H1 (cell line): ENCODE results near the gene LCN9. TPM values are rescaled to one million over a fixed set of nuclear protein-coding genes. Genes with fewer than 3 reads are reported as not detected.

Experiments used
- CTCF ChIA-PET: fragments of 300-600 bp; sonication (Branson Sonifier 250); formaldehyde crosslinking; loops from one replicate; lab custom pipeline; 2021; ENCODE audit not compliant: partially characterized antibody; lab: Charles Lee
- POLR2A ChIA-PET: fragments of 300-600 bp; sonication (Branson Sonifier 250); formaldehyde crosslinking; loops from one replicate; lab custom pipeline; 2021; ENCODE audit warnings: inconsistent platforms; ENCODE audit not compliant: partially characterized antibody; lab: Charles Lee
- DNase-seq, 2 experiments: peaks; one replicate each; pipeline versions ENCODE4 v3.0.0 to v3.0.0-alpha.2; 2010 to 2022; ENCODE audit warnings: low spot score in 2 of 2, low read depth in 1 of 2, mixed read lengths in 1 of 2
- FAIRE-seq: peaks from 2 replicates; lab custom pipeline; 2011; peaks lifted over from hg19 to GRCh38; lab: Jason Lieb, UNC
- H2AFZ ChIP-seq: 2 replicates; pipeline ENCODE4 v1.8.1; 2012; ENCODE audit warnings: low read length, inconsistent platforms
- H2AK5ac ChIP-seq: 2 replicates; pipeline ENCODE4 v1.6.1; 2013; ENCODE audit warnings: low read depth, low read length
- H2BK120ac ChIP-seq: replicated peaks from 2 replicates; pipeline ENCODE3; 2013; ENCODE audit warnings: low read depth, low read length, inconsistent platforms
- H2BK12ac ChIP-seq: 2 replicates; pipeline ENCODE4 v1.6.1; 2013; ENCODE audit warnings: low read depth, low read length
- H2BK15ac ChIP-seq: 2 replicates; pipeline ENCODE4 v1.6.1; 2013; ENCODE audit warnings: low read length
- H2BK20ac ChIP-seq: 2 replicates; pipeline ENCODE4 v1.6.1; 2013; ENCODE audit warnings: low read length
- H2BK5ac ChIP-seq: 2 replicates; pipeline ENCODE4 v1.6.1; 2013; ENCODE audit warnings: low read depth, low read length
- H3K14ac ChIP-seq: 2 replicates; pipeline ENCODE4 v1.6.1; 2013; ENCODE audit warnings: inconsistent platforms; ENCODE audit not compliant: insufficient read length
- H3K18ac ChIP-seq: 2 replicates; pipeline ENCODE4 v1.6.1; 2013; ENCODE audit warnings: low read length; ENCODE audit errors: extremely low read depth
- H3K23ac ChIP-seq: 2 replicates; pipeline ENCODE4 v1.6.1; 2013; ENCODE audit warnings: inconsistent platforms; ENCODE audit not compliant: insufficient read length
- H3K23me2 ChIP-seq: 2 replicates; pipeline ENCODE4 v1.6.1; 2013; ENCODE audit warnings: low read depth, low read length
- H3K27ac ChIP-seq: 2 replicates; pipeline ENCODE4 v1.6.1; 2011; ENCODE audit warnings: low read depth, low read length, inconsistent platforms
- H3K27me3 ChIP-seq, 4 experiments: replicated peaks in 1 of 4; 1 replicate in 1 of 4; 2 replicates in 3 of 4; pipeline versions ENCODE4 v1.6.1 to v1.8.1; 2011 to 2013; ENCODE audit warnings: low read length in 3 of 4, mild to moderate bottlenecking in 3 of 4, inconsistent platforms in 2 of 4, mixed read lengths in 2 of 4, moderate library complexity in 1 of 4; ENCODE audit not compliant: control insufficient read depth in 3 of 4, insufficient read depth in 3 of 4; ENCODE audit errors: extremely low read depth in 1 of 4
- H3K36me3 ChIP-seq, 4 experiments: 2 replicates each; pipeline versions ENCODE4 v1.6.1 to v1.8.1; 2011 to 2013; ENCODE audit warnings: mild to moderate bottlenecking in 4 of 4, low read length in 3 of 4, moderate library complexity in 2 of 4, control low read depth in 1 of 4, inconsistent platforms in 1 of 4; ENCODE audit not compliant: insufficient read depth in 4 of 4, control insufficient read depth in 2 of 4
- H3K4ac ChIP-seq: replicated peaks from 2 replicates; pipeline ENCODE3; 2013; ENCODE audit warnings: low read length, low read depth, mixed read lengths, inconsistent platforms; ENCODE audit not compliant: insufficient read length
- H3K4me1 ChIP-seq, 4 experiments: replicated peaks in 1 of 4; 1 replicate in 1 of 4; 2 replicates in 3 of 4; pipeline versions ENCODE4 v1.6.1 to v1.8.1; 2011 to 2013; ENCODE audit warnings: low read length in 3 of 4, inconsistent platforms in 2 of 4, mixed read lengths in 1 of 4; ENCODE audit not compliant: insufficient read depth in 4 of 4, control insufficient read depth in 3 of 4
- H3K4me2 ChIP-seq, 2 experiments: 2 replicates each; pipeline versions ENCODE4 v1.6.1 to v1.8.1; 2011 to 2013; ENCODE audit warnings: low read depth in 2 of 2, low read length in 2 of 2, control low read depth in 1 of 2, inconsistent platforms in 1 of 2, mild to moderate bottlenecking in 1 of 2; ENCODE audit not compliant: insufficient read depth in 1 of 2
- H3K4me3 ChIP-seq, 4 experiments: fragments of 200-600, 300-600 bp in 1 of 4; sonication (generic), shearing (Covaris generic), sonication (Bioruptor Twin) in 1 of 4; 2 replicates each; pipeline versions ENCODE4 v1.5.1 to v1.8.1; 2011 to 2016; ENCODE audit warnings: low read length in 4 of 4, low read depth in 3 of 4, control low read depth in 2 of 4, inconsistent platforms in 2 of 4, mild to moderate bottlenecking in 2 of 4, mixed read lengths in 1 of 4, moderate library complexity in 1 of 4; ENCODE audit not compliant: insufficient read depth in 2 of 4; ENCODE audit errors: extremely low read depth in 1 of 4
- H3K56ac ChIP-seq: replicated peaks from 2 replicates; pipeline ENCODE3; 2013; ENCODE audit warnings: low read depth, mild to moderate bottlenecking, mixed read lengths, low read length, inconsistent platforms; ENCODE audit not compliant: insufficient read length
- H3K79me1 ChIP-seq: 2 replicates; pipeline ENCODE4 v1.6.1; 2013; ENCODE audit warnings: low read depth, low read length, control low read depth
- H3K79me2 ChIP-seq, 2 experiments: 2 replicates each; pipeline versions ENCODE4 v1.6.1 to v1.8.1; 2012 to 2013; ENCODE audit warnings: low read length in 2 of 2, mild to moderate bottlenecking in 2 of 2, inconsistent platforms in 1 of 2; ENCODE audit not compliant: insufficient read depth in 2 of 2, control insufficient read depth in 1 of 2
- H3K9ac ChIP-seq, 4 experiments: replicated peaks in 1 of 4; 1 replicate in 1 of 4; 2 replicates in 3 of 4; pipeline versions ENCODE4 v1.6.1 to v1.8.1; 2011 to 2013; ENCODE audit warnings: low read depth in 3 of 4, low read length in 3 of 4, control low read depth in 2 of 4, mild to moderate bottlenecking in 2 of 4, moderate library complexity in 2 of 4, inconsistent platforms in 1 of 4; ENCODE audit errors: extremely low read depth in 1 of 4
- H3K9me3 ChIP-seq, 2 experiments: 2 replicates each; pipeline versions ENCODE4 v1.6.1 to v1.8.1; 2012 to 2013; ENCODE audit warnings: mild to moderate bottlenecking in 2 of 2, moderate library complexity in 2 of 2, control low read depth in 1 of 2, inconsistent platforms in 1 of 2, low read depth in 1 of 2, low read length in 1 of 2, mixed read lengths in 1 of 2; ENCODE audit not compliant: insufficient read depth in 2 of 2
- H4K20me1 ChIP-seq, 2 experiments: replicated peaks in 1 of 2; 2 replicates each; pipeline versions ENCODE3 to v1.8.1; 2011 to 2013; ENCODE audit warnings: inconsistent platforms in 2 of 2, low read length in 2 of 2, mild to moderate bottlenecking in 1 of 2; ENCODE audit not compliant: insufficient read depth in 2 of 2, control insufficient read depth in 1 of 2
- H4K5ac ChIP-seq: 2 replicates; pipeline ENCODE4 v1.6.1; 2013; ENCODE audit warnings: low read length, low read depth, mixed read lengths, inconsistent platforms; ENCODE audit not compliant: insufficient read length
- H4K8ac ChIP-seq: 2 replicates; pipeline ENCODE4 v1.8.0; 2013; ENCODE audit warnings: mild to moderate bottlenecking, moderate library complexity, low read length, inconsistent platforms; ENCODE audit not compliant: insufficient read depth; ENCODE audit errors: extremely low read depth
- H4K91ac ChIP-seq: replicated peaks from 2 replicates; pipeline ENCODE3; 2013; ENCODE audit warnings: low read length, mixed read lengths, inconsistent platforms; ENCODE audit not compliant: insufficient read length
- ASH2L ChIP-seq: fragments of 200-600, 300-600 bp; sonication (generic); IDR thresholded peaks from one replicate; pipeline ENCODE4 v1.7.1; 2017; ENCODE audit warnings: low read length
- SP2 ChIP-seq: IDR thresholded peaks from 2 replicates; pipeline ENCODE4 v1.6.1; 2012; ENCODE audit warnings: mild to moderate bottlenecking, low read length, inconsistent platforms
- SP4 ChIP-seq: IDR thresholded peaks from 2 replicates; pipeline ENCODE4 v1.6.1; 2012; ENCODE audit warnings: low read length, inconsistent platforms
- WGBS, 2 experiments: shearing (Covaris generic) in 1 of 2; methylation state at CpG; one replicate each; pipeline versions ENCODE4 v1.1.6 to v1.1.7; 2013 to 2015; ENCODE audit warnings: low lambda C conversion rate in 2 of 2, mixed read lengths in 2 of 2, inconsistent platforms in 1 of 2, low coverage in 1 of 2, missing lambda C conversion rate in 1 of 2; ENCODE audit not compliant: insufficient replicate concordance in 2 of 2, insufficient coverage in 1 of 2, insufficient read length in 1 of 2; ENCODE audit errors: extremely low coverage in 1 of 2, missing lambda C conversion rate in 1 of 2; 5-methylcytosine and 5-hydroxymethylcytosine counted together
- polyA plus RNA-seq, 7 experiments: library from polyadenylated mRNA; depleted of rRNA in 3 of 7; stranded (reverse) in 5 of 7; unstranded in 2 of 7; fragments of >200 nt in 5 of 7; fragments of 200-250 nt in 2 of 7; gene quantifications; 1 replicate in 5 of 7; 2 replicates in 1 of 7; 4 replicates in 1 of 7; pipeline versions ENCODE4 v1.2.1 to v1.2.3, GENCODE V29; 2011 to 2013; ENCODE audit warnings: missing spikeins in 2 of 7, mixed read lengths in 2 of 7
- total RNA-seq: library from RNA; stranded (reverse); fragmentation: NEBNext Ultra II Directional; extraction: Animal tissue kit (Norgen Biotek cat#: 25700); gene quantifications from 2 replicates; pipeline ENCODE4 v1.2.1, GENCODE V29; 2021
- TF ChIP-seq, protein P1 (sequence below): IDR thresholded peaks from 2 replicates; pipeline ENCODE4 v1.6.1; 2012; ENCODE audit warnings: inconsistent platforms

Gene LCN9
- total and polyA plus RNA-seq, 2 of the 8 experiments (the other 6 are each of a cell fraction or from before 2014, with no cell fraction given), result 2.3 to 3.1 TPM

DNA sequence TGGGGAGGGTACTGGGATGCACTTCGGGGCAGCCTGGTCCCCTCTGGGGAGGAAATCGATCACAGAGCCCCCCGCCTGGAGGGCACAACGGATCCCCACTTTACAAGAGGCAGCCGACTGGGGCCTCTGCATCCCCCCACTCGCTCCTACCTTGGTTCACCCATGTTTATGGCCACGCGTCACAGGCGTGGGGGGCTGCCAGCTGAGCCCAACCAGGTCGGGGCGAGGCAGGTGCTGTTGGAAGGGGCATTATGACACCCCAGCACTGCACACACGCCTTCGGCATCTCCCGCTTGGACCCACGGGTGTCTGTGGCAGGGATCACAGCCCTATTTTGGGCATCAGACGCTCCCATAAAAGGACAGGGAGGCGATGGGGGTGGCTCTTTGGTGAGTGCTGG is 21.6 kb downstream of the LCN9 start:
- no peak overlapping the region for H3K56ac ChIP-seq
- no peak overlapping the region for H3K4ac ChIP-seq
- H3K9ac ChIP-seq, result no peak overlapping the region
- no peaks in the 10 kb centered on the region for H3K36me3 ChIP-seq
- H3K27me3 ChIP-seq, result no peaks in the 10 kb centered on the region; a peak in 1 of 7 replicates
- H3K23ac ChIP-seq, result no peak overlapping the region
- H3K9me3 ChIP-seq, result peaks cover 3 to 5% of the 10 kb centered on the region in 2 experiments; a peak in 1 of 4 replicates
- FAIRE-seq (no peak), DNase-seq (no peak)
- no peak overlapping the region for H4K8ac ChIP-seq
- no peak overlapping the region for H2AK5ac ChIP-seq
- no peak overlapping the region for H3K4me2 ChIP-seq
- H2BK120ac ChIP-seq, result no peak overlapping the region
- H2BK20ac ChIP-seq, result no peak overlapping the region
- peaks cover 0 to 7% (median under 1%) of the 10 kb centered on the region in 4 experiments; a peak in 4 of 7 replicates for H3K4me1 ChIP-seq
- no peak overlapping the region for H3K18ac ChIP-seq
- ChIA-PET CTCF (interaction anchor here (1.1 to 1.3 kb wide), 2 partner anchors 9 to 13 kb away, joined by 3 to 4 read pairs; no protein-coding TSS in a partner anchor), POLR2A (interaction anchor here (0.8 kb wide), 1 partner anchor 12 kb away, joined by 3 read pairs; no protein-coding TSS in a partner anchor)
- no peak overlapping the region for H2AFZ ChIP-seq
- 92% methylated on average over 13 of the region's 17 CpGs; no CpG with 5 or more reads in 1 of the 2 experiments for WGBS, 2 experiments
- no peaks in the 10 kb centered on the region for H3K79me1 ChIP-seq
- no peak overlapping the region for H4K91ac ChIP-seq
- H2BK12ac ChIP-seq, result no peak overlapping the region
- H3K27ac ChIP-seq, result no peak overlapping the region
- no peaks in the 10 kb centered on the region for H3K23me2 ChIP-seq
- no peak overlapping the region for H3K4me3 ChIP-seq
- no peaks in the 10 kb centered on the region for H3K79me2 ChIP-seq
- no peaks in the 10 kb centered on the region for H4K20me1 ChIP-seq
- H2BK15ac ChIP-seq, result no peak overlapping the region
- no peak overlapping the region for H3K14ac ChIP-seq
- no peak overlapping the region for H2BK5ac ChIP-seq
- no peak overlapping the region for H4K5ac ChIP-seq
- TF ChIP-seq, protein P1, sequence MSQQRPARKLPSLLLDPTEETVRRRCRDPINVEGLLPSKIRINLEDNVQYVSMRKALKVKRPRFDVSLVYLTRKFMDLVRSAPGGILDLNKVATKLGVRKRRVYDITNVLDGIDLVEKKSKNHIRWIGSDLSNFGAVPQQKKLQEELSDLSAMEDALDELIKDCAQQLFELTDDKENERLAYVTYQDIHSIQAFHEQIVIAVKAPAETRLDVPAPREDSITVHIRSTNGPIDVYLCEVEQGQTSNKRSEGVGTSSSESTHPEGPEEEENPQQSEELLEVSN, result no peak
- no peak for TF ChIP-seq SP4
- no peak for TF ChIP-seq ASH2L
- no peak for TF ChIP-seq SP2
